DMS 273 (cell line): ENCODE measurements around the gene CHST11.

Experiments used
- DNase-seq: peaks from one replicate; lab custom pipeline; 2025; ENCODE audit not compliant: unreplicated experiment; lab: John Stamatoyannopoulos, UW

CHST11 gene

DNA sequence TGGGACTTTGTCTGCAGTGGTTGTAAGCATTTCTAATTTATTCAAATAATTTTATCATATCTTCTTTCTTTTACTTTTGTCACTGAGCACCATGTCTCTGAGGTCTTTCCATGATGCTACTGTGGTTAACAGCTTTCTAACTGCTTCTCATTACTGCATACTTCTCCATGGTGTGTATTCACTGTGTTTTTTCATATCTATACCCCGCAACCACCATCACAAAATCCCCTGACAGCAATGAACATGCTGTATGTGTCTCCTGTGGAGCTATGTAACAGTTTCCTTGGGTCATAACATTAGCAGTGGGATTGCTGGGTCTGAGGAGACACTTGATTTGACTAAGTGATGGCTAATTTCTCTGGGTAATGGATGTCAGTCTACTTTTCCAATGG is 29.2 kb upstream of the CHST11 start:
- DNase-seq = no peak

DNA sequence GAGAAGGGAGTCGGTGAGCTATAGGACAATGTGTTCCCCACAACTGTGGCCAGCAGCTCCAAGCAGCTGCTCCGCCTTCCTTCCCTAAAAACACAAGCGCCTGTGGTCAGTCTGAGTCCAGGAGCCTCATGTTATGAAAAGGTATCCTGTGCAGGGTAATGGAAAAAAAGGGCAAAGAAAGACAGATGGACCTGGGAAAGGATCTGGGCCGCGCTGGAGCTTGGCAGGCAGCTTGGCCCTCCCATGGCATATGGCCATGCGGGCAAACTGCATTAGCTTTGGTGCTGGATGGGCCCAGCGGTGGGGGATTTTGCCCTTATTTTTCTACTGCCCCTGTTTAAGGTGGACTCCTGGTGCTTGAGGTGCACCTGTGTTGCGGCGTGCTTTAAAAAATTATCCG is 23.7 kb upstream of the CHST11 start:
- DNase-seq = peak; percentile 81

DNA sequence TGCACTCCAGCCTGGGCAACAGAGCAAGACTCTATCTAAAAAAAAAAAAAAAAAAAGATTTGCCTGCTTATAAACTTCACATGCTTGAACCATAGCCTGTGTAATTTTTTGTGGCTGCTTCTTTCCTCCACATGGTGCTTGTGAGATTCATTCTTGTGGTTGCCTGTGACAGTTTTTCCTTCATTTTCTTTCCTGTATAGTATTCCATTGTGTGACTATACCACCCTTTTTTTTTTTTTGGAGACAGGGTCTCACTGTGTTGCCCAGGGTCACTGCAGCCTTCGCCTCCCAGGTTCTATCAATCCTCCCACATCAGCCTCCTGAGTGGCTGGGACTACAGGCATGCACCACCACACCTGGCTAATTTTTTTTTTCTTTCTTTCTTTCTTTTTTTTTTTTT is 22.6 kb upstream of the CHST11 start:
- DNase-seq = no peak

DNA sequence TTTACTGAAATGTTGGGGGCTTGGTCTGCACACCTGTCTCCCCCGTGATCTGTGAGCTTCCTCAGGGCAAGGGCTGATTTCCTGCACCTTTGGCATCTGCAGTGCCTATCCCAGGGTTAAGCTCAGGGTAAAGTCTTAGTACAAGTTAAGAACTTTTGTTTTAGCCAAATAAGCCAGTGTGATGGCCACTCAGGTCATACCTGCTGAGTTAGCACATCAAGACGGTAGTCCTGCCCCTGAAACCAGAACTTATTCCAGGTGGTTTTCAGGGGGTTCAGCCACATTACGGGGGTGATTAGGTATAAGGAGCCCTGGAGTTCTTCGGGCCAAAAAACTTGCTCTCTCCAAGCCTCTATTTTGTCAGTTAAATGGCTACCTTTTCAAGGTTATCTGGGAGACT is 21.6 kb upstream of the CHST11 start:
- no peak for DNase-seq

DNA sequence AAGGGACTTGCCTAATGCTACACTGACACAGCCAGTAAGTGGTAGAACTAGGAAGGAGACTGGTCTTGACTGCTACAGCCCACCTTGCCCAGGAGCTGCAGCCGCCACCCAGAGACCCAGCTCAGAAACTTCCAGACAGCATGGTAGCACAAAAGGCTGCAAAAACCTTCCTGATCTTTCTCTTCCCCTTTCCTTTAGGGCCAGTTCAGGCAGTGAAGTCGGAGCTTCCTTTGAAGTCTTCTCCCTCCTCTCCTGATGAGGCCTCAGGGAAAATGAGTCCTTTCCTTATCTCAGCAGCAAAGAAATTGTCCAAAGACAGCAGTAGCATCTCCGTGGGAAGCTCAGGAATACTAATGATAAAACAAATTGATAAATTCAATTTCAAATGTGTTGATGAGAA is 21.0 kb upstream of the CHST11 start:
- no peak for DNase-seq

DNA sequence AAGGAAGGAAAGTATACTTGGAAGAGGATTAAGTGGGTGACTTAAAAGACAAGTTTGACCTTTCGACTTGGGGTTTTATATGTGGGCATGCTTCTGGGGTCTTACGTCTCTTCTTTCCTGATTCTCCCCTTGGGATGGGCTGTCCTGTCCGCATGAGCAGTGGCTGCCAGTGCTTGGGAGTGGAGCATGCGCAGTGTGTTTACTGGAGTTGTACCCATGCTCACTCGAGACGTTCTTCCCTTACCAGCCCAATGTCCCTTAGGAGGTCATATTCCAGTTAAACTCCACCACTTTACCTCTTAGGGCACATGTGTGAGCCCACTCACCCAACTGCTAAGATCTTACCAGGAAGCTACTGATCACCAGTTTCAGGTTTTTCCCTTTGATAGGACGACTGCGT is 20.0 kb upstream of the CHST11 start:
- DNase-seq = no peak

DNA sequence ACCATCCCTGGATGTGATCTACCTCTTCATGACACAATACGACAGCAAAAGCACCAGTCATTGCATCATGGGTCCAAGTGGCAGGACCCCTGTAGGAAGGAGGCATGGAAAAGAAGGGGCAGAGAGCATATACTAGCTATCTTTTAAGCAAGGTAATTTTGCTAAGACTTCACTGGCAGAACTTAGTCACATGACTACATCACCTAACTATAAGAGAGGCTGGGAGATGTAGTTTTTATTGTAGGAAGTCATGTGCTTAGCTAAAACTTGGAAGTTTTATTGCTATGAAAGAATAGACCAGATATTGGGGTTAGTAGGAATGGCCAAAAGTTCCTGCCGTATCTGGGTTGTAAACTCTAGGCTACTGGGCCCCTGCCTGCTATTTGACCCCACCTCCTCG is 18.6 kb upstream of the CHST11 start:
- no peak for DNase-seq

DNA sequence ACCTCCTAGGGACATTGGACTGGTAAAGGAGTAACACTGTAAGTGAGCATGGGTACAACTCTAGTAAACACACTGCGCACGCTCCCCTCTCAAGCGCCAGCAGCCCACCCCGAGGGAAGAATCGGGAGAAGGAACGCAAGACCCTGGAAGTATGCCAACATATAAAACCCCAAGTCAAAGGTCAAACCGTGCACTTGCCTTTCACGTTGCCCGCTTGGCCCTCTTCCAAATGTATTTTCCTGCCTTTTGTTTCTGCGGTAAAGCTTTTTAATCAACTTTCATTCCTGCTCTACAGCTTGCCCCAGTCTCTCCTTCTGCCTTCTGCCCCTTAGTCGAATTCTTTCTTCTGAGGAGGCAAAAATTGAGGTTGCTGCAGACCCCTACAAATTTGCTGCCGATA is 17.6 kb upstream of the CHST11 start:
- no peak for DNase-seq

DNA sequence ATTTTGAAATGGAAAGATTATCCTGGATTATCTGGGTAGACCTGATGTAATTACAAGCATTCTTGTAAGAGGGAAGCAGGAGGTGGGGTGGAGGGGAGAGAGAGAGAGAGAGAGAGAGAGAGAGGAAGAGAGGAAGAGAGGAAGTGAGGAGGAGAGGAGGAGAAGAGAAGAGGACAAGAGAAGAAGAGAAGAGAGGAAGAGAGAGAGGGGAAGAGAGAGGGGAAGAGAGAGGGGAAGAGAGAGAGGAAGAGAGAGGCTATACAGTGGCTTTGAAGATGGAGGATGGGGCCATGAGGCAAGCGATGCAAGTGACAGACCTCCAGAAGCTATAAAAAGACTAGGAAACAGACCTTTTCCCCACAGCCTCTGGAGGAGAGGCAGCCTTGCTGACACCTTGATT is 13.7 kb upstream of the CHST11 start:
- no peak for DNase-seq

DNA sequence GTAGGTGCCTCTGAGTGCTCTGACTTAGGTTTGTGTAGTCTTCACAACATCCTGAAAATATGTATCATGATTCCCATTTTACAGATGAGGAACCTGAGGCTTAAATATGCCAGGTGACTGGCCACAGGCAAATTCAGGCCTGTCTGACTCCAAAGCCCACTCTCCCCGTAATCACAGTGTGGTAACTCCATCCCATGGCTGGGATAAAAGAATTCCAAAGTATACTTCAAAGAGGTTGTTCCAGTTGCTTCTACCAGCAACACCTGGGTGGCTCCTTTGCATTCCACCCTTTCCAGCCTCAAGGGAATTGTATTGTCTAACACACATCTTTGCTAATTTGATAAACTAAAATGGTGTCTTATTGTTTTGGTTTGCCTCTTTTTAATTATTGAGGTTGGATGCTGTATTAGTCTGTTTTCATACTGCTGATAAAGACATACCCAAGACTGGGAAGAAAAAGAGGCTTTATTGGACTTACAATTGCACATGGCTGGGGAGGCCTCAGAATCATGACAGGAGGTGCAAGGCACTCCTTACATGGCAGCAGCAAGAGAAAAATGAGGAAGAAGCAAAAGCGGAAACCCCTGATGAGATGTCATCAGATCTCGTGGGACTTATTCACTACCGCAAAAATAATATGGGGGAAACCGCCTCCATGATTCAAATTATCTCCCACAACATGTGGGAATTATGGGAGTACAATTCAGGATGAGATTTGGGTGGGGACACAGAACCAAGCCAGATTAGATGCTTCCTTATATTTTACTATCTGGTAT is 9.9 kb upstream of the CHST11 start:
- DNase-seq = no peak

DNA sequence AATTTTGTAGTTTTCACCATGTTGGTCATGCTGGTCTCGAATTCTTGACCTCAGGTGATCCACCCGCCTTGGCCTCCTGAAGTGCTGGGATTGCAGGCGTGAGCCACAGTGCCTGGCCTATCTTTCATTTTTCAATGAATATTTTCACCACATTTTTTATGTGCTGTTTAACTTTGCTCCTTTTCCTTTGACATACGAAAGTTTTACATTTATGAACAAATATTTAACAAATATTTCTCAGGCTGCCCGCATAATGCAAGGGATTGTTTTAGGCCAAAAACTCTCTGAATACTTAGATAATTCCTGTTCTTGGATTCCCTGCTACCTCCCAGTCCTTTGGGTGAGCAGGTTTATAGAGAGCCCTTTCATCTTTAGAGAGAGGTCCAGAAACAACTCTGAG is 8.7 kb upstream of the CHST11 start:
- no peak for DNase-seq

DNA sequence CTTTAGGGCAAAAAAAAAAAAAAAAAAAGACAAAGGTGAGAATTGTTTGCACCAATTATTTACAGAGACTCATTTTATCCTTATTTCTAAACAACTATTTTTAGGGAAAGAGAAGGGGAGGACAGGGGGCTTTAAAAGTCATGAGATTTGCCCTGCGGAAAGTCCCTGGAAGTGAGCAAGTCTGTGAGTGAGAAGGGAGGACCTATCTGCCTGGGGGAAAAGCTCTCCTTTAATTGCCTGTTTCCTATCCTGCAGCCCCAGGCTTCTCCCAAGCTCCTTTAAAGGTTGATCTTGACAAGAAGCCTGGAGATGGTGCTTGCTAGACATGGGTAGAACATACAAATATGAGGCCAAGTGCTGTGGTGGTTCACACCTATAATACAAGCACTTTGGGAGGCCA is 8.3 kb upstream of the CHST11 start:
- DNase-seq = no peak

DNA sequence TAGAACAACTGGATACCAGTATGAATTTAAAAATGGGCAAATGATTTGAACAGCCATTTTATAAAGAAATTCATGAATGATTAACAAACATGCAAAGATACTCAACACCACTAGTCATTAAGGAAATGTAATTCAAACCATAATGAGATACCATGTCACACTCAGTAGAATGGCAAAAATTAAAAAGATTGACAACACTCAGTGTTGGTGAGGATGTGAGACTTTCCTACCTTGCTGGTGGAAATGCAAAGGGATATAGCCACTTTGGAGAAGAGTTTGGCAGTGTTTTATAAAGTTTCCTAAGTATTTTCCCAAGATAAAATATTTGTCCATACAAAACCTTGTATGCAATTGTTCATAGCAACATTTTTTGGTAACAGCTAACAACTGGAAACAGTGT is 6.0 kb upstream of the CHST11 start:
- no peak for DNase-seq

DNA sequence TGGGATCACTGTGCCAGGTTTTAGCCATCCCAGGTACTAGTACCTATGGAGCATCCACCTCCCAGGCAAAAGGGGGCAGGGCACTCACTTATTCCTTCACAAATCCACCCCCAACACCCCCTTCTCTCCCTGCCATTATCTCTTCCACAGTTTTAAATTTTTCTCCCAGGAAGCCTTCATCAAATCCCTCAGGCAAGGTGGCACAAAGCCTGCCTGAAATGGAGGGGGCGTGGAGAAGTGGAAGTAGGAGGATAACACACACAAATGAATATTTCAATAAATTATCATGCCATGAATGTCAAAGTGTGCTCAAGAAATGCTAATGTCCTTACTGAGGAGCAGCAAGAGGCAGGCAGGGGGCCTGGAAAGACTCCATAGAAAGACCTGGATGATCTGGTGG is 4.7 kb upstream of the CHST11 start:
- DNase-seq = no peak

DNA sequence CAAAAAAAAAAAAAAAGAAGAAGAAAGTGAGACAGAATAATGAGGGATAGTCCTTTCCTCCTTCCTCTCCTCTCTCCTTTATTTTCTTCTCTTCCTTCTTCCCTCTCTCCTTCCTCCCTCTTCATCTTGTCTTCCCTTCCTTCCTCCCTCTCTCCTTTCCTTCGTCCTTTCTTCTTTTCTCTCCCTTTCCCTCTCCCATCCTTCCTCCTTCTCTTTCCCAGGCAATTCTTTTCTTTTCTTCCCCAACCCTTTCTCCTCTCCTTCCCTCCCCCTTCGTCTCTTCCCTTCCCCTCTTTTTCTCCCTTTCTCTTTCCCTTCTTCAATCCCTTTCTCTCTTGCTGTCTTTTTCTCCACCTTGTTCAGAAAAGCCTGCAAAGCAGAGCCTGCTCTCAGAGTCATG is 3.6 kb upstream of the CHST11 start:
- no peak for DNase-seq

DNA sequence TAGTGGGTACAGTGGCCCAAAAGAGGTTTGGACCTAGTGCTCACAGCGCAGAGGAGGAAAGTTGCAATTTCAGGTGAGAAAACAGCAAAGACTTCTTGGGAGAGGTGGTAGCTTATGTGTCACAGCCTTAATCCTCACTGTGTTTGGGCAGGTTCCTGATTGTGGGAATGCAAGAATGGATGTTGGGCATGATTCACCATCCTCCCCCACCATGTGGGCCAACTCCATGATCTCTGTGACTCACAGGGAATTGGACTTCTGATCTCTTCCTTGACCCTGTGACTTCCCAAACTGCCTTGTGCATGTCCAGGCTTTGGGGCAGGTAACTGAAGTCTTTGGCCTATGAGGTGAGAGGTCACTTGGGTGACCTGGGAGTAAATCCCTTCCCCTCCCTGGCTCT is 1.8 kb upstream of the CHST11 start:
- no peak for DNase-seq

DNA sequence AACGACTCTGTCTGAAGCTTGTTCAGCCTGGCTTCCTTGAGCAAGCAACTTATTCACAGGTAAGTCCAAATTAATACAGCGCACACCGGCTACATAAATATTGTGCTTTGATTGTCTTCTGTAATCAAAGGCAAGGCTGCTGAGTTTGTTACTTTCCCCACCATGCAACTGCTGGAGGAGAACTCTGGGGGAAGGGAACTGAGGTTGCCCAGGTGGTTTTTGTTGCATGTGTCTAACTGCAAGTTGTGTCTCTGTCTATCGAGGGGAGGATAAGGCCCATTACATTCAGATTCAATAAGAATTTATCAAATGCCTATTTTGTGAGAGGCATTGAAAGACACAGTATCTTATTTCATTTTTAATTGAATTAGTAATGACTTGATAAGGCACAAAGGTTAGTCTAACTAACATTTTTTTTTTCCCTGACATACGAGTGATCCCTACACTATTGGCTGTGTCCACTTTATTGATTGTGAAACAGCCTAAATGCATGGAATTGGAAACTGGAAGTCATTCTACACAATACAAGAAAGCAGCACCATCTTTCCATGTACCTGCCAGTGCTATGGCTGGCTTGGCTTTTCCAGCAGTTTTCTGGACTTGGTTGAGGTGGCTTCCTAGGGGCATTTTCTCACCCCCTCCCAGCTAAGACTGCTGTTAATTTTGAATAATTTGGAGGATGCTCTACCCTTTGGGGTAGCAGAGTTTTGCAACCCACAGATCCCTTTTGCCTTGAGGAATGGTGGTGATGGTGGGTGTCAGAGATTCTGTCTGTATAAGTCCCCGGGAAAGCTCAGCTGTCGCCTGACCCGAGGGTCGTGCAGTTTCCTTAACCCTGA is 951 bp upstream of the CHST11 start:
- DNase-seq = no peak

DNA sequence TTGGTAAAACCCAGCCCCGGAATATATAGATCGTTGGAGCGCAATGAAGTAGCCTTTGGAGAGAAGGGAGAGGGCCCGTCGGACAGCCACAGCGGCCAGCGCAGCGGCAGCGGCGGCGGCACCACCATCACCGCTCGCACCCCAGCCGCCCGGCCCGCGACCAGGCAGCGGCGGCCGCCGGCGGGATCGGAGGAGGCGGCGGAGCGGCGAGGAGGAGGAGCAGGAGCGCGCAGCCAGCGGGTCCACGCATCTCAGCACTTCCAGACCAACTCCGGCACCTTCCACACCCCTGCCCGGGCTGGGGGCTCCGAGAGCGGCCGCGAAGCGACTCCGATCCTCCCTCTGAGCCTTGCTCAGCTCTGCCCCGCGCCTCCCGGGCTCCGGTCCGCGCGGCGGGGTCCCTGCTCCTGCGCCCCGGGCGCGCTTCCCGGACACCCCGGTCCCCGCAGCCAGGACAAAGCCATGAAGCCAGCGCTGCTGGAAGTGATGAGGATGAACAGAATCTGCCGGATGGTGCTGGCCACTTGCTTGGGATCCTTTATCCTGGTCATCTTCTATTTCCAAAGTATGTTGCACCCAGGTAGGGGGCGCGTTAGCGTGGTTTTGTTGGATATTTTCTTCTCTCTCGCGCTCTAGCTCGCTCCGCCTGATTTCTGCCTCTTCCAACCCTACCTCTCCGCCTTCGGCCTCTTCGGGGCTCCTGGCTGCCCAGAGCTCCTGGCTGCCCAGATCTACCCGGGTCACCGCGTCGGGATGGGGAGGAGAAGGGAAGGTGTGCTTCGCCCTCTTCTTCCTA is 400 bp downstream of the CHST11 start:
- peak; percentile 77 for DNase-seq

DNA sequence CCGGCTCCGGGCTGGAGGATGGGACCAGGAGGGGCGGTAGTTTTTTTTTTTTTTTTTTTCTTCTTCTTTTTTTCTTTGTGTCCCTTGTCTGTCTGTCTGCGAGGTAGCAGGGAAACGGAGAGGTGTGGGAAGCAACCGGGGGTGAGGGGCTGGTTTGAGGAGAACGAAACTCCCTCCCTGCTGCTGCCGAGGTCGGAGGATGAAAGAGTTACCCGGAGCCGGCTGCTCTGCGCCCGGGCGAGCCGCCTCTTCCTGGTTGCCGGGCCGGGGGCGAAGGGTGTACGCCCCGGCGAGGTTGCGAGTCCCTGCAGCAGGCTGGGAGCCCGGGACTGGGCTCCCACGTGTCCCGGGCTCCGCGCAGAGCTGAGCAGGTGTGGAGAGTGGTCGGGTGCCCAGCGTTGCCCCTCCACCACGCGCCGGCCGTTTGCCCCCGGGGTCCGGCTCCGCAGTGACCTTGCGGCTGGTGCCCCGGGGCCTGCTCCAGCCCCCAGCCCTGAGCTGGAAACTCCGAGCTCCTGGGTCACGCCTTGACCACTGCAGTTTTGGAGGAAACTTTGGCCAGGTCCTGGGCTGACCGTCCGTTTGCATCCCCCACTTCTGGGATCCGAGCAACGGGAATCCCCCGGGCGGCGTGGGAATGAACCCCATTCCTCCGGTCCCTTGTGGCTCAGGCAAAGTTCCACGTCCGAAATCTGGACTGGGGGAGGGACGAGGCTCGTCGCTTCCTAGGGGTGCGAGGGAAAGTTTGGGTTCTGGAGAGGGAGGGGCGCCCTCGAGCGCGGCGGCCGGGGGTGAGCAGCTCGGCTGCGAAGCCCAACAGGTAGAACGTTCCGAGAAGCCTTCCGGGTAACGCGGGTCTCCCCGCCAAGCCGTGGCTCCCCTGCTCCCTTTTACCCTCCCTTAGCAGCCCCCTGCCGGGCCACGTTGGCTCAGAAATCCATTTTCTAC is 1.3 kb downstream of the CHST11 start:
- peak; percentile 62 for DNase-seq

DNA sequence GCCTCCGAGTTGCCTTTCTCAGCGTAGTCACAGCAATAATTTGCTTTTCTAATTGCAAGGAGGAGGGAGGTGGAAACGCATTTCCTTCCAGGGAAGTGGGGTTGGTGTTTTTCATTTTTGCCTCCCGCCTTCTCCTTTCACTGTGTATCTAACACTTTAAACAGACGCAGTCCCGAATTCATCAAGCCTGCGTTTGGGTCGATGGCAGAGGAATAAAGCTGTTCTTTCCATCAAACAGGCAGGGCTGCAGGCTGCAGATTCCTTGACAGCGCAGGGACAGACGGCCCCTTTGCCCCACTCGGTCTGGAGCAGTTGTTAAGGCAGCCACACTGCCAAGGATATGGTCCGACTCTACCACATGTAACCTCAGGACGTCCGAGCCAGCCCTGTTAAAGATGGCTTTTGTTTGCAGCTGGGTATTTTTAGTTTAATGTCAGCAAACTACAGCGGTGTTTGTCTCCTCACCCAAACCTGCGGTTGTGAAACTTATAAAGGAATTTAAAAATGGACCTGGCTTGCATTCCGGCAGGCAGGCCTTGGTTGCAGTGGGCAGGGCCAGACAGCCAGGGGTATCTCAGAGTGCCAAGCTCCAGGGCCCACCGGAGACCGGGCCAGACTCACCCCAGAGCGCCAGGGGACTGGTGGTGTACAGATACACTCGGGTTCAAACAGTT is 2.1 kb downstream of the CHST11 start:
- DNase-seq = peak; percentile 50
